HEK293 (cell line): ENCODE results near the gene RPN2.

Experiments used
- IKZF3 ChIP-seq: fragments of 450-650 bp; IDR thresholded peaks from 2 replicates; pipeline ENCODE4 v1.5.0; 2018; ENCODE audit warnings: missing biosample characterization, mild to moderate bottlenecking, missing genetic modification characterization, moderate library complexity
- KLF1 ChIP-seq: fragments of 450-650 bp; formaldehyde crosslinking; IDR thresholded peaks from 2 replicates; pipeline ENCODE4 v1.5.1; 2016; ENCODE audit warnings: missing biosample characterization, missing genetic modification characterization
- YY1 ChIP-seq: fragments of 450-650 bp; formaldehyde crosslinking; IDR thresholded peaks from 2 replicates; pipeline ENCODE4 v1.5.1; 2018; ENCODE audit warnings: missing biosample characterization, missing genetic modification characterization
- ZFP41 ChIP-seq: fragments of 450-650 bp; formaldehyde crosslinking; IDR thresholded peaks from 2 replicates; pipeline ENCODE4 v1.5.1; 2016; ENCODE audit warnings: missing biosample characterization, missing genetic modification characterization, borderline replicate concordance
- ZNF350 ChIP-seq: fragments of 450-650 bp; formaldehyde crosslinking; IDR thresholded peaks from 2 replicates; pipeline ENCODE4 v1.5.0; 2017; ENCODE audit warnings: missing biosample characterization, mild to moderate bottlenecking, missing genetic modification characterization
- ZNF394 ChIP-seq: fragments of 450-650 bp; formaldehyde crosslinking; IDR thresholded peaks from 2 replicates; pipeline ENCODE4 v1.5.1; 2016; ENCODE audit warnings: missing biosample characterization, missing genetic modification characterization, mild to moderate bottlenecking, moderate library complexity, borderline replicate concordance
- ZNF626 ChIP-seq: fragments of 450-650 bp; sonication (Bioruptor Pico); formaldehyde crosslinking; IDR thresholded peaks from 2 replicates; pipeline ENCODE4 v1.5.1; 2018; ENCODE audit warnings: missing biosample characterization, missing genetic modification characterization, inconsistent platforms
- ZNF830 ChIP-seq: fragments of 450-650 bp; IDR thresholded peaks from 2 replicates; pipeline ENCODE4 v1.5.0; 2018; ENCODE audit warnings: missing biosample characterization, missing genetic modification characterization, low read depth, mild to moderate bottlenecking, moderate library complexity
- TF ChIP-seq, protein P1 (sequence below): fragments of 450-650 bp; formaldehyde crosslinking; IDR thresholded peaks from 2 replicates; pipeline ENCODE4 v1.5.1; 2016; ENCODE audit warnings: missing biosample characterization, missing genetic modification characterization
- TF ChIP-seq, protein P2 (sequence below): fragments of 450-650 bp; formaldehyde crosslinking; IDR thresholded peaks from 2 replicates; pipeline ENCODE4 v1.5.1; 2016; ENCODE audit warnings: missing biosample characterization, missing genetic modification characterization
- TF ChIP-seq, protein P3 (sequence below): fragments of 450-650 bp; formaldehyde crosslinking; IDR thresholded peaks from 2 replicates; pipeline ENCODE4 v1.5.1; 2016; ENCODE audit warnings: missing biosample characterization, missing genetic modification characterization

DNA sequence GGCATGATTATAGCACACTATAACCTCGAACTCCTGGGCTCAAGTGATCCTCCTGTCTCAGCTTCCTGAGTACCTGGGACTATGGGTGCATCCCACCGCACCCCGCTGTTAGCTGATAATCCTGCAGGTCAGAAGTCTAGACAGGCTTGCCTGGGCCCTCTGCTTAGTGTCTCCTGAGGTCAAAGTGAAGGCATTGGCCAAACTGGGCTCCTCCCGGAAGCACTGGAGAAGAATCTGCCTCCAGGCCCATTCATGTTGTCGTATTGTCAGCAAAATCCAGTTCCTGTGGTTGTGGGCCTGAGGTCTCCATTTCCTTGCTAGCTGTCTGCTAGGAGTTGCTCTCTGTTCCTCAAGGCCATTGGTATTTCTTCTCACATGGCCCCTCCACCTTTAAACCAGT, 6.6 kb downstream of the RPN2 start:
- TF ChIP-seq IKZF3 (no peak), ZNF350 (tag by site-specific recombination) (no peak), ZFP41 (tag by site-specific recombination) (no peak), ZNF830 (tag by site-specific recombination) (no peak), KLF1 (tag by site-specific recombination) (no peak), ZNF626 (tag by site-specific recombination) (no peak), YY1 (tag by site-specific recombination) (no peak), ZNF394 (tag by site-specific recombination) (no peak)
- TF ChIP-seq, protein P1, sequence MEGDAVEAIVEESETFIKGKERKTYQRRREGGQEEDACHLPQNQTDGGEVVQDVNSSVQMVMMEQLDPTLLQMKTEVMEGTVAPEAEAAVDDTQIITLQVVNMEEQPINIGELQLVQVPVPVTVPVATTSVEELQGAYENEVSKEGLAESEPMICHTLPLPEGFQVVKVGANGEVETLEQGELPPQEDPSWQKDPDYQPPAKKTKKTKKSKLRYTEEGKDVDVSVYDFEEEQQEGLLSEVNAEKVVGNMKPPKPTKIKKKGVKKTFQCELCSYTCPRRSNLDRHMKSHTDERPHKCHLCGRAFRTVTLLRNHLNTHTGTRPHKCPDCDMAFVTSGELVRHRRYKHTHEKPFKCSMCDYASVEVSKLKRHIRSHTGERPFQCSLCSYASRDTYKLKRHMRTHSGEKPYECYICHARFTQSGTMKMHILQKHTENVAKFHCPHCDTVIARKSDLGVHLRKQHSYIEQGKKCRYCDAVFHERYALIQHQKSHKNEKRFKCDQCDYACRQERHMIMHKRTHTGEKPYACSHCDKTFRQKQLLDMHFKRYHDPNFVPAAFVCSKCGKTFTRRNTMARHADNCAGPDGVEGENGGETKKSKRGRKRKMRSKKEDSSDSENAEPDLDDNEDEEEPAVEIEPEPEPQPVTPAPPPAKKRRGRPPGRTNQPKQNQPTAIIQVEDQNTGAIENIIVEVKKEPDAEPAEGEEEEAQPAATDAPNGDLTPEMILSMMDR (tag by site-specific recombination), result no peak
- TF ChIP-seq, protein P2, sequence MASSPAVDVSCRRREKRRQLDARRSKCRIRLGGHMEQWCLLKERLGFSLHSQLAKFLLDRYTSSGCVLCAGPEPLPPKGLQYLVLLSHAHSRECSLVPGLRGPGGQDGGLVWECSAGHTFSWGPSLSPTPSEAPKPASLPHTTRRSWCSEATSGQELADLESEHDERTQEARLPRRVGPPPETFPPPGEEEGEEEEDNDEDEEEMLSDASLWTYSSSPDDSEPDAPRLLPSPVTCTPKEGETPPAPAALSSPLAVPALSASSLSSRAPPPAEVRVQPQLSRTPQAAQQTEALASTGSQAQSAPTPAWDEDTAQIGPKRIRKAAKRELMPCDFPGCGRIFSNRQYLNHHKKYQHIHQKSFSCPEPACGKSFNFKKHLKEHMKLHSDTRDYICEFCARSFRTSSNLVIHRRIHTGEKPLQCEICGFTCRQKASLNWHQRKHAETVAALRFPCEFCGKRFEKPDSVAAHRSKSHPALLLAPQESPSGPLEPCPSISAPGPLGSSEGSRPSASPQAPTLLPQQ (tag by site-specific recombination), result no peak
- TF ChIP-seq, protein P3, sequence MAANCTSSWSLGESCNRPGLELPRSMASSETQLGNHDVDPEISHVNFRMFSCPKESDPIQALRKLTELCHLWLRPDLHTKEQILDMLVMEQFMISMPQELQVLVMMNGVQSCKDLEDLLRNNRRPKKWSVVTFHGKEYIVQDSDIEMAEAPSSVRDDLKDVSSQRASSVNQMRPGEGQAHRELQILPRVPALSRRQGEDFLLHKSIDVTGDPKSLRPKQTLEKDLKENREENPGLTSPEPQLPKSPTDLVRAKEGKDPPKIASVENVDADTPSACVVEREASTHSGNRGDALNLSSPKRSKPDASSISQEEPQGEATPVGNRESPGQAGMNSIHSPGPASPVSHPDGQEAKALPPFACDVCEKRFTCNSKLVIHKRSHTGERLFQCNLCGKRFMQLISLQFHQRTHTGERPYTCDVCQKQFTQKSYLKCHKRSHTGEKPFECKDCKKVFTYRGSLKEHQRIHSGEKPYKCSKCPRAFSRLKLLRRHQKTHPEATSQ (tag by site-specific recombination), result no peak
